ENCODE results near the gene ANGPT4. TPM values are rescaled to one million over a fixed set of nuclear protein-coding genes. Genes with fewer than 3 reads are reported as not detected.

The ANGPT4 gene
- total and polyA plus RNA-seq, 2 of the 13 experiments (the other 11 are each of a cell fraction or from before 2014, with no cell fraction given) = not detected

- TF ChIP-seq, protein P1, sequence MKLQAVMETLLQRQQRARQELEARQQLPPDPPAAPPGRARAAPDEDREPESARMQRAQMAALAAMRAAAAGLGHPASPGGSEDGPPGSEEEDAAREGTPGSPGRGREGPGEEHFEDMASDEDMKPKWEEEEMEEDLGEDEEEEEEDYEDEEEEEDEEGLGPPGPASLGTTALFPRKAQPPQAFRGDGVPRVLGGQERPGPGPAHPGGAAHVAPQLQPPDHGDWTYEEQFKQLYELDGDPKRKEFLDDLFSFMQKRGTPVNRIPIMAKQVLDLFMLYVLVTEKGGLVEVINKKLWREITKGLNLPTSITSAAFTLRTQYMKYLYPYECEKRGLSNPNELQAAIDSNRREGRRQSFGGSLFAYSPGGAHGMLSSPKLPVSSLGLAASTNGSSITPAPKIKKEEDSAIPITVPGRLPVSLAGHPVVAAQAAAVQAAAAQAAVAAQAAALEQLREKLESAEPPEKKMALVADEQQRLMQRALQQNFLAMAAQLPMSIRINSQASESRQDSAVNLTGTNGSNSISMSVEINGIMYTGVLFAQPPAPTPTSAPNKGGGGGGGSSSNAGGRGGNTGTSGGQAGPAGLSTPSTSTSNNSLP (IDR thresholded peaks at IDR 0.05; ENCODE audit: low read depth, low read length) = no peak
- TF ChIP-seq KDM5B (CRISPR knock-in tag; IDR thresholded peaks at IDR 0.05; ENCODE audit: borderline replicate concordance) (peak; percentile 59), SMAD1 (CRISPR knock-in tag; IDR thresholded peaks at IDR 0.05; ENCODE audit: borderline replicate concordance, low read depth) (no peak), KAT7 (CRISPR knock-in tag; IDR thresholded peaks at IDR 0.05; ENCODE audit: borderline replicate concordance) (0 out of 2 replicates have a peak, but pooled peaks have one; percentile 41), KDM2A (CRISPR knock-in tag; IDR thresholded peaks at IDR 0.05; ENCODE audit: borderline replicate concordance, low read depth) (peak; percentile 59; the same call in 1 of the 2 replicates), HNF4A (CRISPR knock-in tag; IDR thresholded peaks at IDR 0.05) (peak; percentile 6), NR3C1 (CRISPR knock-in tag; IDR thresholded peaks at IDR 0.05) (no peak), ZNF672 (CRISPR knock-in tag; IDR thresholded peaks at IDR 0.05) (no peak), MZF1 (CRISPR knock-in tag; IDR thresholded peaks at IDR 0.05; ENCODE audit: borderline replicate concordance) (no peak), GATAD1 (CRISPR knock-in tag; IDR thresholded peaks at IDR 0.05) (0 out of 2 replicates have a peak, but pooled peaks have one; percentile 15), JARID2 (CRISPR knock-in tag; IDR thresholded peaks at IDR 0.05; ENCODE audit: insufficient replicate concordance) (no peak), NAIF1 (CRISPR knock-in tag; IDR thresholded peaks at IDR 0.05; ENCODE audit: borderline replicate concordance) (no peak), ZFP82 (CRISPR knock-in tag; IDR thresholded peaks at IDR 0.05; ENCODE audit: borderline replicate concordance) (peak; percentile 70; the same call in 1 of the 2 replicates), TBP (CRISPR knock-in tag; IDR thresholded peaks at IDR 0.05) (0 out of 2 replicates have a peak, but pooled peaks have one; percentile 62), EEA1 (CRISPR knock-in tag; IDR thresholded peaks at IDR 0.05; ENCODE audit: borderline replicate concordance) (no peak), MBD4 (IDR thresholded peaks at IDR 0.05; ENCODE audit: borderline replicate concordance, low read length) (no peak), SYNCRIP (IDR thresholded peaks at IDR 0.05; ENCODE audit: insufficient read depth, low read depth, low read length) (no peak), NONO (IDR thresholded peaks at IDR 0.05) (no peak), NONO (CRISPR knock-in tag; conservative IDR thresholded peaks at IDR 0.05) (no peak), SNRNP70 (IDR thresholded peaks at IDR 0.05; ENCODE audit: low read depth, low read length) (no peak), NR2F2 (IDR thresholded peaks at IDR 0.05; ENCODE audit: borderline replicate concordance, low read depth) (no peak), ZNF547 (CRISPR knock-in tag; IDR thresholded peaks at IDR 0.05) (peak; percentile 21), ZSCAN9 (CRISPR knock-in tag; IDR thresholded peaks at IDR 0.05; ENCODE audit: borderline replicate concordance) (no peak)
- TF ChIP-seq, protein P2, sequence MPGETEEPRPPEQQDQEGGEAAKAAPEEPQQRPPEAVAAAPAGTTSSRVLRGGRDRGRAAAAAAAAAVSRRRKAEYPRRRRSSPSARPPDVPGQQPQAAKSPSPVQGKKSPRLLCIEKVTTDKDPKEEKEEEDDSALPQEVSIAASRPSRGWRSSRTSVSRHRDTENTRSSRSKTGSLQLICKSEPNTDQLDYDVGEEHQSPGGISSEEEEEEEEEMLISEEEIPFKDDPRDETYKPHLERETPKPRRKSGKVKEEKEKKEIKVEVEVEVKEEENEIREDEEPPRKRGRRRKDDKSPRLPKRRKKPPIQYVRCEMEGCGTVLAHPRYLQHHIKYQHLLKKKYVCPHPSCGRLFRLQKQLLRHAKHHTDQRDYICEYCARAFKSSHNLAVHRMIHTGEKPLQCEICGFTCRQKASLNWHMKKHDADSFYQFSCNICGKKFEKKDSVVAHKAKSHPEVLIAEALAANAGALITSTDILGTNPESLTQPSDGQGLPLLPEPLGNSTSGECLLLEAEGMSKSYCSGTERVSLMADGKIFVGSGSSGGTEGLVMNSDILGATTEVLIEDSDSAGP (CRISPR knock-in tag; IDR thresholded peaks at IDR 0.05; ENCODE audit: borderline replicate concordance) = 0 out of 2 replicates have a peak, but pooled peaks have one; percentile 51
These were observed 75.1 kb downstream of the ANGPT4 start (continued) for GRCh38 chr20:840858-841567.
